Osteocyte (in vitro differentiated cells): ENCODE results near the gene ALK. TPM values are rescaled to one million over a fixed set of nuclear protein-coding genes. Genes with fewer than 3 reads are reported as not detected.

Source experiments
- DNase-seq: peaks from one replicate; pipeline ENCODE4 v3.0.0; 2021; ENCODE audit warnings: mixed read lengths; ENCODE audit not compliant: unreplicated experiment; ENCODE audit errors: extremely low spot score
- H3K27ac Mint-ChIP-seq: one replicate; pipeline ENCODE4 v1.8.0; 2021; ENCODE audit warnings: mild to moderate bottlenecking, mixed read lengths; ENCODE audit not compliant: unreplicated experiment
- H3K27me3 Mint-ChIP-seq: one replicate; pipeline ENCODE4 v1.8.0; 2021; ENCODE audit warnings: mixed read lengths; ENCODE audit not compliant: unreplicated experiment
- H3K36me3 Mint-ChIP-seq: one replicate; pipeline ENCODE4 v1.8.0; 2021; ENCODE audit warnings: mixed read lengths; ENCODE audit not compliant: unreplicated experiment
- H3K4me1 Mint-ChIP-seq: one replicate; pipeline ENCODE4 v1.8.0; 2021; ENCODE audit warnings: mixed read lengths; ENCODE audit not compliant: unreplicated experiment
- H3K4me3 Mint-ChIP-seq: one replicate; pipeline ENCODE4 v1.8.0; 2021; ENCODE audit warnings: mild to moderate bottlenecking, moderate library complexity, mixed read lengths; ENCODE audit not compliant: unreplicated experiment
- H3K9me3 Mint-ChIP-seq: one replicate; pipeline ENCODE4 v1.8.0; 2021; ENCODE audit warnings: mixed read lengths; ENCODE audit not compliant: unreplicated experiment
- total RNA-seq: library from RNA; stranded (reverse); gene quantifications from 2 replicates; pipeline ENCODE4 v1.2.1, GENCODE V29; 2021
- TF ChIP-seq, protein P1 (sequence below): fragments of 200-600 bp; sonication (generic); IDR thresholded peaks from 2 replicates; pipeline ENCODE4 v1.5.0; 2021; ENCODE audit warnings: antibody characterized with exemption, mild to moderate bottlenecking, moderate library complexity

ALK gene
- total RNA-seq, 1 donor from 2014 or later, result not detected

DNA sequence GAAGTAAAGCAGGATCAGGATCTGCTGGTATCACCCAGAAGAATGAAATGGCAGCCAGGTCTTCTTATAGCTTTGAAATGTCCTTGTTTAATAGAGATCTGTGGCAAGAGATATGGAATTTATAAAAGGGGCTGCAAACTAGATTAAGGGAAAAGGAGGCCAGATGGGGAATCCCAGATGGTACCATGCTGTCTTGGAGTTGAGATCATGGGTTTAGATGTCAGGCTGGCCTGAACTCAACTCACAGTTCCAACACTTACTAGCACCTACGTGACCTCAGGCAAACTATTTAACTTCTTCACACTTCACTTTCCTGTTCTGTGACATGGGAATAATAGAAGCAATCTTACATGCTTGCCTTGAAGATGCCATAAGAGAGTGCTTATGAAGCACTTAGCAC lies 188.2 kb downstream of the ALK start:
- peaks cover 10% of the 10 kb centered on the region for H3K27me3 Mint-ChIP-seq

GRCh38 chr2:29731948-29732347 lies 189.4 kb downstream of the ALK start:
- Mint-ChIP-seq H3K4me3 (no peak overlapping the region), H3K9me3 (no peaks in the 10 kb centered on the region), H3K27me3 (peaks cover 9% of the 10 kb centered on the region), H3K4me1 (no peaks in the 10 kb centered on the region), H3K27ac (no peak overlapping the region), H3K36me3 (no peaks in the 10 kb centered on the region)
- TF ChIP-seq, protein P1, sequence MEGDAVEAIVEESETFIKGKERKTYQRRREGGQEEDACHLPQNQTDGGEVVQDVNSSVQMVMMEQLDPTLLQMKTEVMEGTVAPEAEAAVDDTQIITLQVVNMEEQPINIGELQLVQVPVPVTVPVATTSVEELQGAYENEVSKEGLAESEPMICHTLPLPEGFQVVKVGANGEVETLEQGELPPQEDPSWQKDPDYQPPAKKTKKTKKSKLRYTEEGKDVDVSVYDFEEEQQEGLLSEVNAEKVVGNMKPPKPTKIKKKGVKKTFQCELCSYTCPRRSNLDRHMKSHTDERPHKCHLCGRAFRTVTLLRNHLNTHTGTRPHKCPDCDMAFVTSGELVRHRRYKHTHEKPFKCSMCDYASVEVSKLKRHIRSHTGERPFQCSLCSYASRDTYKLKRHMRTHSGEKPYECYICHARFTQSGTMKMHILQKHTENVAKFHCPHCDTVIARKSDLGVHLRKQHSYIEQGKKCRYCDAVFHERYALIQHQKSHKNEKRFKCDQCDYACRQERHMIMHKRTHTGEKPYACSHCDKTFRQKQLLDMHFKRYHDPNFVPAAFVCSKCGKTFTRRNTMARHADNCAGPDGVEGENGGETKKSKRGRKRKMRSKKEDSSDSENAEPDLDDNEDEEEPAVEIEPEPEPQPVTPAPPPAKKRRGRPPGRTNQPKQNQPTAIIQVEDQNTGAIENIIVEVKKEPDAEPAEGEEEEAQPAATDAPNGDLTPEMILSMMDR, result no peak
- no peak for DNase-seq

More for the DNA sequence above, 188.2 kb downstream of the ALK start:
- Mint-ChIP-seq H3K9me3 (no peaks in the 10 kb centered on the region), H3K4me3 (no peak overlapping the region), H3K27ac (no peak overlapping the region), H3K36me3 (no peaks in the 10 kb centered on the region), H3K4me1 (no peaks in the 10 kb centered on the region)
- TF ChIP-seq, protein P1, result no peak
- DNase-seq, result no peak

GRCh38 chr2:29729932-29730331 lies 191.5 kb downstream of the ALK start:
- no peaks in the 10 kb centered on the region for H3K4me1 Mint-ChIP-seq
- H3K27ac Mint-ChIP-seq, result no peak overlapping the region
- TF ChIP-seq, protein P1, result no peak
- DNase-seq, result no peak
- peaks cover 4% of the 10 kb centered on the region for H3K27me3 Mint-ChIP-seq
- H3K9me3 Mint-ChIP-seq, result no peaks in the 10 kb centered on the region
- H3K4me3 Mint-ChIP-seq, result no peak overlapping the region
- no peaks in the 10 kb centered on the region for H3K36me3 Mint-ChIP-seq

- H3K36me3 Mint-ChIP-seq, result no peaks in the 10 kb centered on the region
- TF ChIP-seq, protein P1, result no peak
- no peak for DNase-seq
- no peaks in the 10 kb centered on the region for H3K9me3 Mint-ChIP-seq
- H3K4me1 Mint-ChIP-seq, result no peaks in the 10 kb centered on the region
- H3K27ac Mint-ChIP-seq, result no peak overlapping the region
- H3K4me3 Mint-ChIP-seq, result no peak overlapping the region
- peaks cover 4% of the 10 kb centered on the region for H3K27me3 Mint-ChIP-seq
Observed at GRCh38 chr2:29729401-29729800, 192.0 kb downstream of the ALK start.

GRCh38 chr2:29726976-29727375 lies 194.4 kb downstream of the ALK start:
- DNase-seq, result no peak
- no peak overlapping the region for H3K4me3 Mint-ChIP-seq
- no peaks in the 10 kb centered on the region for H3K9me3 Mint-ChIP-seq
- TF ChIP-seq, protein P1, result no peak
- no peaks in the 10 kb centered on the region for H3K36me3 Mint-ChIP-seq
- no peaks in the 10 kb centered on the region for H3K4me1 Mint-ChIP-seq
- H3K27ac Mint-ChIP-seq, result no peak overlapping the region
- peaks cover 5% of the 10 kb centered on the region for H3K27me3 Mint-ChIP-seq
